T follicular helper cell (primary cell): Measurements from ENCODE around the gene TRAF1.

ENCODE experiments used
- DNase-seq: peaks from one replicate; pipeline ENCODE4 v3.0.0-alpha.2; 2020; ENCODE audit warnings: low read depth

The TRAF1 gene

DNA sequence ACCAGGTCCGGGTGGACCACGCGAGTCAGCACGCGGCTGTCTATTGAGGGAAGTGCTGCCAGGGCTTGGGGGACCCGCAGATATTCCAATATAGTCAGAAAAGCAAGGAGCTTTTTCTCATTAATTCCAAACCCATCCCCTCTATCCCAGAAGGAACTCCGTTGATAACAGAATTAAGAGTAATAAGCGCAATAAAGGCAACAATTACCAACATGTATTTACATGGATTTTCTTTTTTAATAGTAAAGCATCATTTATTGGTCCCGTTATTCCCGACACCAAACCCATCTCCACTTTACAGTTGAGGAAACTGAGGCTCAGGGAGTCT is 57.3 kb downstream of the TRAF1 start:
- DNase-seq = no peak

DNA sequence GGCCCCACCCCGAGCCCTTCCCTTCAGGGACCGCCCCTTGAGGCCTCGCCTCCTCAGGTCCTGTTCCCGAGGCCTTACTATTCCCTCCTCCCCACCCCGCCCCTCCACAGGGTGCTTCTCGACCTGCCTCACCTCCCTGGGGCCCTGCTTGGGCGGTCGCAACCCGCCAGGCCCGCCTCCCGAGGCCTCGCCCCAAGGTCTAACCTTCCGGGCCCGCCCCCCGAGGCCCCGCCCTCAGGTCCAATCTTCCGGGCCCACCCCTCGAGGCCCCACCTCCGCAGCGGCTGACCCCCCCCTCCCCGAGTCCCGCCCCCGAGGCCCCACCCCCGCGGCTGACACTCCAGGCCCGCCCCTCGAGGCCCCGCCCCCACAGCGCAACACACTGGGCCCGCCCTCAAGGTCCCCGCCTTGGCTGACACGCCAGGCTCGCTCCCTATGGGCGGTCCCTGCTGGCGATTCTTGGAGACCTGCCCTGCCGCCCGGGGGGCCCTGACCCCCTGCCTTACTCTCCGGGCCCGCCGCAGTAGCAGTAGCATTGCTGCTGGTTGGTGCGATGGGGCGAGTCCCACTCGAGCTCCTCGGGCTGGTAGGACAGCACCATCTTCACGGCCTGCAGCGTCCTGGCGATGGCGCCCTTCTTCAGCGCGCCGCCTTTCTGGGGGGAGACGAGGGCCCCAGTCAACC is 57.8 kb downstream of the TRAF1 start:
- peak; percentile 96 for DNase-seq

DNA sequence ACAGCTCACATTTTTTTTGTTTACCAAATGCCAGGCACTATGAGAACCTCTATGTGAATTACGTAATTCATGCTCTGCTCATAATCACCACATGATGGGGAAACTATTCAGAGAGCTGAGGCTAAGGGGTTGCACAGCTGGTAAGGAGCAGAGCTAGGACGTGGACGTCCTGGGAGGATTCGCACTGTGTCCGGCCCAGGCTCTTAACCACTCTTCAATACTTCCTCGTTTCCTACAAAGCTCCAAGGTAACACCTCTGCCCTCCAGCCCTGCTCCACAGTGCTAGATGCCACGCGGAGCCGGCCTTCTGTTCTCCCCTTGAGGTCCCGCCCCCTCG is 58.3 kb downstream of the TRAF1 start:
- no peak for DNase-seq

DNA sequence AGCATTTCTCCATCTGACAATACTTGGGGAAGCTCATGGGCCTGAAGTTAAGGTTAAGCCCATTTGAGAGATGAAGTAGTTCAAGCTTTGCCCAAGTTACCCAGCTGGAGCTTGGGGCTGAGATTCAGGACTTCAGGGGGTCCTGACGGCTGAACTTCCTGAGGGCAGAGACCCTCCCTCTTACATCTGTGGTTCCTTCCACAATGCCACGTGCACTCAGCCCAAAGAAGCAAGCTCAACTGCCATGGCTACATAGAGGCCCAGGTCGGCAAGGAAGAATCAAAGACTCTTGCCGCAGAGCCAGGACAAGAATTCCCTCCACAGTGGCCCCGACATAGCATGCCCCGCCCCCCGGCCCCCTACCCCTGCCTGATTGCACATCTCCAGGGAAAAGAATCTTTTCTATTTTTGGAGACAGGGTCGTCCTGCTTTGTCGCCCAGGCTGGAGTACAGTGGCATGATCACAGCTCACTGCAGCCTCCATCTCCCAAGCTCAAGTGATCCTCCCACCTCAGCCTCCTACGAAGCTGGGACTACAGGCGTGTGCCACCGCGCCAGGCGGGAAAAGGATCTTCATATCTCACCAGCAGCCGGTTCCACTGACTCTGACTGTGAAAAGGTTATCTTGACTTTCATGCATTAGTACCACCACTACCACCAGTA is 58.8 kb downstream of the TRAF1 start:
- DNase-seq = no peak

DNA sequence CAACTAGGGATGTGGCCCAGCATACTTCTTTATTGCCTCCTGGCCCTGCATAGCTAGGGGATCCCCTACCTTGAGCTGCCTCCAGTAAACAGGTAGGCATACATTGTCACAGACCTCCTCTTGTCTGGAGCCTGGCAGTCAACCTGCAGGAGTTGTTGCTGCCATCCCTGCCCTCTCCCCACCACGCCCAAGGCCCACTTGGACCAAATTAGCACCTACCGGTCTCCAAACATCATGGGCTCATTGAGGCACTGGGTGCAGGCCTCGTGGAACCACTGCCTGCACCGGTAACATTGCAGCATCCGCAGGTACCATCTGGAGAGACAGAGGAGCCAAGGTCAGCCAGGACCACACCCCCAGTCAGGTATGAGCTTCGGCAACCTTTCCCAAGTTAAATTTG is 59.9 kb downstream of the TRAF1 start:
- DNase-seq = no peak

DNA sequence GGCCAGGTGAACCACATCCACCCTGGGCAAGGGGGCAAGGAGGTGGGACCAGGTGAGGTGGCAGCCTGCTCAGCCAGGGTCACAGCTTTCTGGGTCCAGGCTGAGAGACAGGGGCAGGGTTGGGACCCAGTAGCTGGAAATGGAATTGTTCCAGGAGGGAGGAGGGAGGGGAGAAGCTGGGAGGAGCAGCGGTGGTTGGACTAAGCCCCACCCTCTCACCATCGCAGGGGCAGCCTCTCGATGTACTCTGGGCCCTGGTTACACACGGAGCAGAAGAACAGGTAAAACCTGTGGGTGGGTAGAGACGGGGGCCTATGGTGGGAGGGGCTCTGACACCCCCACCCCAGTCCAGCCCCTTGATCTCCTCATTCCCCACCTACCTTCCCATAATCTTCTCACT is 60.8 kb downstream of the TRAF1 start:
- no peak for DNase-seq

DNA sequence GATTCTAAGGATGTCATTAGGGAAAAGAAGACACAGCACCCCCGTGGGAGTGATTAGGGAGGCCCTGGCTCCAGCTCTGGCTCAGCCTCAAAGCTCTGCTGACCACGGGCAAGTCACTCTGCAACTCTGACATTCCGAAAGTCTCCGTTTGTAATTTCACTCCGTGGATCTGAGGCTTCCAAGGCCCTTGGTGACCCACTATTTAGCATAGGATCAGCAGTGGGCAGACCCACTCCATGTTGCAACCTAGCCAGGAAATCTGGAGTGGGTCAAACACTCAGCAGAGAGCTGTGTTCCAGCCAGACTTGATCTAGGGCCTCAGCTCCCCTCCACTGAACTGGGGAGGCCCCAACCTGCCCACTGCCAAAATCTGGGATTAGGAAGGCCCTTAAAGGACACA is 61.4 kb downstream of the TRAF1 start:
- DNase-seq = no peak

DNA sequence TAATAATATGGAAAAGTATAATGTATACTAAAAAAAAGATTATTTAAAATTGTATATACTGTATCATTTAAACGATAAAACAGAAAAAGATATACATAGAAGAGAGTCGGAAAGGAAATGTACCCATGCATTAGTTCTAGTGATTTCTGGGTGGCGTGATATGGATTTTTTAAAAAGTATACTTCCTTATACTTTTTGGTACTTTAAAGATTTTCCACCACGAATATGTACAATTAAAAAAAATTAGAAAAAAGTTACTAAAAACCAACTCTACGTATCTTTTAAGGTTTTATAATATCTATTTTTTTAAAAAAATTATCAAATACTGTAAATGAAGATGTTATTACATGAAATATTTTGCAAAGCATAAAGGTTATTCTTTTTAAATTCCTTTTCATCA is 61.9 kb downstream of the TRAF1 start:
- DNase-seq = no peak

DNA sequence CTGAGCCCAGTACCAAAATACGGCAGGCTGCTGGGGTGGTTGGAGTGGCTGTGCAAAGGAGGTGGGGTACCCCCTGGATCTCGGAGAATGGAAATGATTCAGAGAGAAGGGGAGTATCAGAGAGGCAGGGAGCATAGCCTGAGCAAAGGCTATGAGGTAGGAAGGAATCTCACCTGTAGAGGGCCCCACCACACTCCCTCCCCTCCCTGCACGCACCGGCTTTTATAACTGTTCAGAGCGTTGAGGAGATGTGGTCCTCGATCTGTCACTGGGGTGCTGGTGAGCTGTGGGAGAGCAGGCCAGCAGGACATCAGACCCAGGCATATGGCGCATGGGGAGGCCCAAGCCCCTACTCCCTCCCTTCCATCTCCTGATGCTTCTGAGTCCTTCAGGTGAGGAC is 62.8 kb downstream of the TRAF1 start:
- DNase-seq = no peak

DNA sequence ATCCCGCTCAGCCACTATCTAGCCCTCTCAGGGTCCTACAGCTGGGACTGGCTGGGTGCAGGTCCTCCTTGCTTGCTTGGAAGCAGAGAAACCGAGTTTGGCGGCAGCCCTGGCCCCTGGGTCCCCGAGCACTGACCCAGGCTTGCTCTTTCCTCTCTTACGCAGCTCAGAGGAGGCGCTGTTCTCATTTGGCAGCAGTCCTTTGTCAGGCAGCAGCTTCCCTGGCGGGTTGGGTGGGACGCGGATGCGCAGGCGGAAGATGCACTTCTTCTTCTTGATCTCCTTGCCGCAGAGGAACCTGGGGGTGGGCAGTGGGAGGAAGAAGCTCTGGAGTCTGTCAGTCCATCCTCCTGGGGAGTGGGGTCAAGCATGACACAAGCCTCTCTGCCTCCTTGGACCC is 64.1 kb downstream of the TRAF1 start:
- DNase-seq = no peak

DNA sequence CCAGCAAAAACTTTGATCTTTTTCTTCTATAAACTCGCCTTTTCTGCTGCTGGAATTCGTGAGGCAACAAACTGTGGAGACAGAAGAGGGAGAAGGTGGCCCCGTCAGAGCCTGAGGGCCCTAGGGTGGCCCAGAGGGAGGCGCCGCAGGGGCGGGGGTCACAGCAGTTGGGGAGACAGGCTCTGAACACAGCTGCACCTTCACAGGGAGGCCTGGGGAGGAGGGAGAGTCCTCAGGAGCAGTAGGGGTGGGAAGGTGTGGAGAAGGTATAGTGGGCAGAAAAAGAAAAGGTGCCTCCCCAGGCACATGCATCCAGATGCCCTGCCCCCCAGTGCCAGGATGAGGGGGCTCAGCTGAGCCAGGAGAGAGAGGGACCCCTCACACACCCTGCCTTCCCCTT is 64.7 kb downstream of the TRAF1 start:
- no peak for DNase-seq

DNA sequence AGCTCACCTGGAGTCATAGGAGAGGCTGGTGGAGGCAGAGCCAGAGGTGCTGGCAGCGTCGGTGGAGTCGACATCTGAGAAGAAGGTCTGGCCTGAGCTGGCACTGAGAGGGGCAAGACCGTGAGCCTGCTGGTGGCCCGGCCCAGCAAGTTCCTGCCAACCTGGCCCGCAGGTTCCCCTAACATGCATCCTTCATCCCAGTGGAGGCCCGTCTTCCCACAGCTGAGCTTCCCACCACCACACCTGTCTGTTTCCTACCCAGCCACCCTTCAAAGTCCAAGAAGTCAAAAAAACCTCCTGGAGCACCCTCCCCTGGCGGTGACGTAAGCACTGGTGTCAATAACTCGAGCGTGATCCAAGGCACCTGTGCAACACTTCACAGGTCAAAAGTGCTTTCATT is 66.5 kb downstream of the TRAF1 start:
- no peak for DNase-seq

DNA sequence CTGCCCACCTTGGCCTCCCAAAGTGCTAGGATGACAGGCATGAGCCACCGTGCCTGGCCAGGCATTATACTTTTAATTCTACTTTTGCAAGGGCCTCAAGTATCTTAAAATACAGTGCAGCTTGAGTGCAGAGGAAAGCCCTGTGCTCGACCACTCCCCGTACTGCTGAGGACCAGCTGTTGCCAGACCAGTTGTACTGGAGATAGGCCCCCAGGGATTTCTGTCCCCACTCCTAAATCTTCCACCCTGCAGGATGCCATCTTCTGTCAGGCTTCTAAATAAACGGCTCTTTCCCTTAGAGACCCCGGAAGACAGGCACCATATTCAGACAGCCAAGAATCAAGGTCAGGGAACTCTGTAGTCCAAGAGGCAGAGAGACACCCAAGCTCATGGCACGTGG is 67.2 kb downstream of the TRAF1 start:
- no peak for DNase-seq

DNA sequence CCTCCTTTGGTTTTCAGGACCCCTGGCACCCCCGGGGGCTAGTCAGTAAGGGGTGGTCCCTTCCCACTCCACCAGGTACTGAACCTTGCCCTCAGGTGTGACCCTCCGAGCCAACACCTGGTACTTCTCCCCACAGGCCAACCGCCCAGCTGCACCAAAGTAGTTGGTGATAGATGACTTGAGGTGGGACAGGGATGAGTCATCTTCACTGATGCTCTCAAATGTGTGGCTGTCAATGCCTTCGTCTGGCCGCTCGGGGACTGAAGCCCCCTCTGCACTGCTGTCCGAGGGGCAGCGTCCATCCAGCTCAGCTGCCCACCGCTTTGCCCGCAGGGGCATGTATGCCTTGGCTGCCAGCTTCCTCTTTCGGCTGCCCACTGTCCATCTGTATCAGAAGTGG is 68.7 kb downstream of the TRAF1 start:
- DNase-seq = no peak

DNA sequence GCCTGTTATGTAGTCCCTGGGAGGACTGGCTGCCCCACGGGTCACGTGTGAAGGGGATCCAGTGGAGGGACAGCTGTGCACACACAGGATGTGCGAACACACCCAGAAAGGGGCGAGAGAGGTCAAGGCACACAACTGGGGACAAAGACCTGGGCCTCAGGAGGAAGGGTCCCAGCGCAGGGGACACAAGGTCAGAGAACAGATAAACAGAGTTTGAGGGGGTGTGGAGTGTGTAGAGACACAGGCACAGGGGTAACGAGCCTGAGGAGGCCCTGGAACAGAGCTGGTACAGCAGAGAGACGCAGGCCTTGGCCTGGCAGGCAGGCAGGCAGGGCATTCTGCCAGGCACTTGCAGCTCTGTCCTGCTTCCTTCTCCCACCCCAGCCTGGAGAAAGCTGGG is 69.1 kb downstream of the TRAF1 start:
- DNase-seq = no peak

DNA sequence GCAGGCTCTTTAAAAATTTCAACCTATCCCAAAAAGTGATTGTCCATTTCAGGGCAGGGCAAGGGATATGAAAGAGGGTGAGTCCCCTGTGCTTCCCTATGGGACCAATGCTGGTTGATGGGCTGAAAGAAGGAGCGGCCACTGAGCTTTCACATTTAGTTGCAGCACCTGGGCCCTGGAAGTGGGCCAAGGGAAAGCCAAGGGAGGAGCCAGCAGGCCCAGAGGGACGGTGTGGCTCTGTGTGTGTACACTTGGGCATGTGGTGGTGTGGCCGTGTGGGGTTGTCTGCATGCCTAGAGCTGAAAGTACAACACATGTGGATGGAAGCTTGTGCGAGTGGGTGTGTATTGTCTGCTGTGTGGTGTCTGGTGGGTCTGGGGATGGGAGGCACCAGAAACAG is 69.9 kb downstream of the TRAF1 start:
- no peak for DNase-seq

DNA sequence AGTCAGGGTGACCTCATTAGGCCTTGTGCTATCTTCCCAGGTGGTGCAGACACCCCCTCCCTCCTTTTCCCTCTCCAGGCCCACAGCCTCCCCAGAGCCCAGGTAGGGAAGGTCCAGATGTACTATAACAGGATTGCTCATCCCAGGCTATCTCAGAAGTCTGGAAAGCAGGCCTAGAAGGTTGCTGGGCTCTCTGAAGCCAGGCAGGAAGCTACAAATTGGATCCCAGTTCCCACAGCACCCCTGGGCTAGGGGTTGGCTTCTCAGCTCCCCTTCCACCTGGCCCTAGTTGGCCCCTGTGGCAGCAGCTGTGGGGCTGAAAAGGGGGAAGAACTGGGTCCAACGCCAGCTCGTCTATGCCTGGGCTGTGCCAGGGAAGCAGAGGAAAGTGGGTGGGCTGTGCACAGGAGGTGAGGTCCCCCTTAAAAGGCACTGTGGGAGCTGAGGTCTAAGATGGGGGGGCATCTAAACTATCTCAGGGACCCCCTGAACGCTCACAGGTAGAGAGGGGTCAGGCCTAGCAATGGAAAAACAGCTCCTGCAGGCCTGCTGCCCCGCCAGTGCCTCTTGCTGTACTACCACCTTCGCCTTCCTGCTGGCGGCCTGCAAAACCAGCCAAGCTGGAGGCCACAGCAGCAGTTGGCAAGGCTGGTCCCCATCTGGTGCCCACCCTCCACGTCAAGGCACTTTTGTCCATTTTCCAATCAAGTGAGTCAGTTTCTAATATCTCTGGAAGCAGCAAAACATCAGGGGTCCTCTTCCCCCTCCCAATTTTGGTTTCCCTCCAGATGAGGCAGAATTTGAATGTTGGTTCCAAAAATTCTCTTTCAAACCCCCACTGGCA is 70.5 kb downstream of the TRAF1 start:
- DNase-seq = no peak

DNA sequence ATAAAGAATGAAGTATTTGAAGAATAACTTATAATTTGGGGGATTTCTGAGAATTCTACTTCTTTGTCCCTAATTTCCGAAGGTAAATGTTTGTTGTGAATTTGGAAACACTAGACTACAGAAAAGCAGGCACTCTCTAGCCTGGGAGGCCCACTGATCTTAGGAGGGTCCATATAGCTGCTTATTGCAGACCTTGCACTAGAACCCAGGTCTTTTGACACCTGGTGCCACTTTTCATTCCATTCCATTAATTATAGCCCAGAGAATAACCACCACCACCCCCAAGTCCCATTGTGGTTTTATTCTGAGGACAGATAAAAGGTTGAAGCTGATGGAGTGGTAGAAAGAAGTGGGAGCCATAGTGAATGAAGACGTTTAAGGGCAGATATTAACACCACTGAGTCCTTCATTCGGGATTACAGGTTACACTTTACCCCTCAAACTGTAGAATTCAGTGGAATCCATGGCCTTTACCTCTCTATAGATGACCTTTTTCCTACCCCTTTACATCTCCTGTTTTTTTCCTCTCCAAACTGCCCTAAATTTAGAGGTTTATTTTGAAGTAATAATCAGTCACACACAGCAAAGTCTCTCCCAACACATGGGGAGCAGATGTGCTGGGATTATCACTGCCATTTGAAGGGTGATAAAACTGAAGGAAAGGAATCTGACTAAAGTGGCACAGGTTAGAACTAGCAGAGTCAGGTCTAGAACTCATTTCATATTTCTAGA is 71.8 kb downstream of the TRAF1 start:
- no peak for DNase-seq

DNA sequence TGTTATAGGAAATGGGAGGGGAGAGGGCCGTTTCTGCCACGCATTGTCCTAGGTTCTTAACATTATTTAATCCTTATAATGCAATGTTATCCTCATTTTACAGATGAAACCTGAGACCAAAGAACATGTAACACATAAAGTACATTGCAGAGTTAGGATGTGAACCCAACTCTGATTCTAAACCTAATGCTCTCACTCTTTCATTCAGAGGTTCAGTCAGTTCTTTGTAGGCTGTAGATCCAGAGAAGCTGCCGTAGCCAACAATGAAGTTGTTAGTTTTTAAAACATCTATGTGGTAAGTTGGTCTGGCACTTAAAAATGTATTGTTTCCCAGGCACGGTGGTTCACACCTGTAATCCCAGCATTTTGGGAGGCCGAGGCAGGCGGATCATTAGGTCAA is 73.4 kb downstream of the TRAF1 start:
- DNase-seq = no peak
